Measurements from ENCODE around the gene SYK.

The SYK gene

DNA sequence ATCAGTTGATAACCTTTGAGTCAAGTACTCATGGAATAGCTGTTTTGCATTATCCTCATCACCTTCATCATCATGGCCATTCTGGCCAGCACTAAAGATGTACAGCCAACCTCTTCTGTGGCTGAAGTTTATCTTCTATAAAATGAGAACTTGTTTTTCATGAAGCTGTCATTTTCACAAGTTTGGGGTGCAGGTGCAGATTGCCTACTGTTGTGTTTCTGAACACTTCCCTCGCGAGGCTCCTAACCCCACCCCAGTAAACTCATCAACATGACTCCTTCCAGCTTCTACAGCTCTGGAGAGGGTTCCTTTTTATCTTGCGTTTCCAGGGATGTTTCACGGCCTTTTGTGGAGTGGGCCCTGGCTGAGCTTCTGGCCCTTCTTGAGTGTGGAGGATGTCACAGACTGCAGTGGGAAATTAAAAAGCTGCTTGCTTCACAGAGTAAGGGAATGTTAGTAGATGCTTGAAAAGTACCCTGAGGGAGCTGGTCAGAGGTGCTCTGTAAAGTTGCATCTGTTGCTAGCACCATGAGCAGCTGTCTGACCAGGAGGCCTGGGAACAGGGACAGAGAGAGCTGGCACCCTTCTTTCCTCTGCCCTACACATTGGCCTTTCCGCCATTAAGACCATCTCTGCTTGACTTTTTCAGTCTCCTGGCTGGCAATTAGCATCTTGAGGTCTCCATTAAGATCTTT, 24.9 kb downstream of the SYK start:
- no peak for DNase-seq

DNA sequence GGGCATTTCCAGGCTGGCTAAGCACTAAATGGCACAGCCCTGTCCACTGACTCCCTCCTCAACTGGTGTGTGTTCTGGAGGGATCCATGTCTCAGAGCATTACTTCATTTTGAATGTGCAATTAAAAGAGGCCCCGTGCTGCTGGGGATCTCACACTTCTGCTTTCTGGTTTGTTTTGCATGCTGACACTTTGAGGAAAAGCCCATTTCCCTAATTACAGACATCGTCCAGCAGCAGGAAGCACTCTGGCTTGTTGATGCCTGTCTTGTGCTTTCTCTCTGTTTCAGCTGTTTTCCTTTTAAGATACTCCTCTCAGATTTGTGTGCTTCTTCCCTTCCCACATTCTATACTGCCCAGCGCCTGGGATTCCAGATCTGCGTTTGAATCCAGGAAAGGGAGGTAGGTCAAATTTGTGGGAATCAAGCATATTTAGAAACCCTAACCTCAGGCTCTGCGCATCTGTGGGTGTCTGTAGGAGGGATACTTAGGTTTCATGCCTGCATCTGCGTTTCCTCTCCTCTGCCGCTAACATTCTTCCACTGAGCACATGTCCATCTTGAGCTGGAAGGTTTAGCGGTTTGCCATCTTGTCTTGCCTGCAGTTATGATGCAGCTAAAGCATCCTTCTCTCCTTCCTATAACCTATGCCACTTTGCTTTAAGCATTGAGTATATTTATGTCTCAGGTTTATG, 25.7 kb downstream of the SYK start:
- peak; percentile 94 for DNase-seq

DNA sequence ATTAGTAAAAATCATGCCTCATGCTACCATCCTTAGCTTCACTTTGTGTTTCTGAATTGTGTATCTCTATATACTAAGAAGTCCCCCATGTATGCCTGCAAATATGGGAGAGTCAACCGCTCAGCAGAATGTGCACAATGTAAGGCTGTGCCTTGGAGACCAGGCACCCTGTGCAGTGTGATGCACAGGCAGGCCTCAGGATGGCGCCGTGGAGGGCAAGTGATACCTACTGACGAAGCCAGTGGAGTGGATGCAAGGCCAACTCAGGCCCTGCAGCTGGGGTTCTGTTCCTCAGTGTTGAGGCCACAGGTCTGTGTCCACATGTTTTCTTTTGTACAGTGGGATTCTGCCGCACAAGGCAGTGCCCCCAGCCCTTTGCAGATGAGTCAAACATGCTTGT, 28.4 kb downstream of the SYK start:
- DNase-seq: no peak

DNA sequence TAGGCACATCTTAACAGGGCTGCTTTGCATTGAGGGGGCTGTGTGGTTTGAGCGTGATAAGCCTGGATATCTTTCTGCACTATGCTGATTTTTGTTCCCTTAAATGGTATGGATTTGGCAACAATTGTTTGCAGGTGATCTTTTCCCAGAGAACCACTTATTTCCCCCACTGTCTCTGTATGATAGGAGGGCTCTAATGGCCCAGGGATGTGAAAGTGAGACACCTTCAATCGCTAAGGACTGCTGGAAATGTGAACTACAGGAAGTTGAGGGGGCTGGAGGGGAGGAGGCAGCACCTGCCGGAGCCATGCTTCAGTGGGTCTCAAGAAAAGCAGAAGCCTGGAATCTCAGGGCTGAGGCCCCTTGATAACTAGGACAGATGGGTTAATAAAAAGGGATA, 29.4 kb downstream of the SYK start:
- no peak for DNase-seq

DNA sequence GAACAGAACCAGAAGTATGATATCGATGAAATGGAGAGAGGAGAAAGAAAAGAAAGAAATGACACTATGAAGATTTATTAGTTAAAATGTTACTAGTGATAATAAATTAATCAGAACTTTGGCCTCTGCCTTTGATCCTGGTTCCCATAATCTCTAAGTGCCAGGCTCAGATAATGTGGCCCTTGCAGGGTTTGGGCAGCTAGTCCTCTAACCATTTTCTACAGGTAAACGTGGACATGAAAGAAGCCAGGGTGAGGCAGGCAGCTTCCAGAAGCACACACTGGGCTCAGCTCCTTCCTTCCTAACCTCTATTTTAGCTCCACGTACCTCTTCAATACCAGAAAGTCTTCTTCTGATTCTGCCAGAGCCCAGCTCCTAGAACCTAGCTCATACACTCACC, 30.6 kb downstream of the SYK start:
- DNase-seq: no peak

DNA sequence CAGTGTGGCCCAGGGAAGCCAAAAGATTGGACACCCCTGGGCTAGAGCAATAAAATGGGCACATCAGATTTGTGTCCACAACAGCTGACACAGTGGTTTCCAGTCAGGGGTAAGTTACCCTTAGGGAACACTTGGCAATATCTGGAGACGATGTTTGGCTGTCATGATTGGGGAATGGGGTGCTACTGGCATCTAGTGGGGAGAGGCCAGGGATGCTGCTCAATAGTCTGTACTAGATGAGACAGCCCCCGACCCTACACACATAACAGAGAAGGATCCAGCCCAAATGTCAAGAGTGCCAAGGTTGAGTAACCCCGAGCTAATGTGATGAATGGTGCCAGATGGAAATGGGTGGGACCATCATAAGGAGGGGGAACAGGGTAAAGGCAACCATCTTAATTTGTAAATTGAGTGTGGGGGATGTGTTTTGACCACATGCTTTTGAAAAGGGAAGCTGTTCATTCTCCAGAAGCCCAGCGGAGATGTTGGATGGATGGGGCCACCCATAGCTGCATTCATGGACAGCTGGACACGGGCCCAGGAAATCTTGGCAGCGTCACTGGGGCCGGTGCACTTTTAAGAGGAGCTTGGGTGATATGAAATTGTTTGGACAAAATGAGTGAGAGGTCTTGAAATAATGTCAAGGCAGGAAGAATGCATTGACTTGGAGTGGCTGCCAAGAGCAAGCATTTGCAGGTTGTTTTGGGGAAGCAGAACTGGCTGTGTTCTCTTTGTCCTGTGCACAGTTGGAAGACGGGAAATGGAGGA, 33.4 kb downstream of the SYK start:
- DNase-seq: peak; percentile 6

DNA sequence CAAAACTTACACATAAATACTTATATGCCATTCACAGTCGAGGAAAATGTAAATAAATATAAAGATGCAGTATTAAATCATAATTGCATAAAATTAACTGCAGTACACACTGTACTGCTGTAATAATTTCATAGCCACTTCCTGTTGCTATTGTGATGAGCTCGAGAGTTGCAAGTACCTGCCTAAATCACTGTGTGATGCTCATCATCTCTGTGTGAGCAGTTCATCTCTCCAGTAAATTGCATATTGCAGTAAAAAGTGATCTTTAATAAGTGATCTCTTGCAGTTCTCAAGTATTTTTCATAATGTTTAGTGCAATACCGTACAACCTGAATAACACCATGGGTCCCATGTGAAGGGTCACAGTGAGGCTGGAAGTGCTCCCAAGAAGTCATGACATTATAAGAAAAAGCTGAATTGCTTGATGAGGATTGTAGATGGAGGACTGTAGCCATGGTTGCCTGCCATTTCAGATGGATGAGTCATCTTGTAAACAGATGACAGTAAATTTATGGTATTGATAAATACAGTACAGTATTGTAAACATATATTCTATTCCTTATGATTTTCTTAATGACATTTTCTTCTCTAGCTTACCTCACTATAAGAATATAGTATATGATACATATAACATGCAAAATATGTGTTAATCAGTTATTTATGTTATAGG, 34.9 kb downstream of the SYK start:
- DNase-seq: no peak

DNA sequence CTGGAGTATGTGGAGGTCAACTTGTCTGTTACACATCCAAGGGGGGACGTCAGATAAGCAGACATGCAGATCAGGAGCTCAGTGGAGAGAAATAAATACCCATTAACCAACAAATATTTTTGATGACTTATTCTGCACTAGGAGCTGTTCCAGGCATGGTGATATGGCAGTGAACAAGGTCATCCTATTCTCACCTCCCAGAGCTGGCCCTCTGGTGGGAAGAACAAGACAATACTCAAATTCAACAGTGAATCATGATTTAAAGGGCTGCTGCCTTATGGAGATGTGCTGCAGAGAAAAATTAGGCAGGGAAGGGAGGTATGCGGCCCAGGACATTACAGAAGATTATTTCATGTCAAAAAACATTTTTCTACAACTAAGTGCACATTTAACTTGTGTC, 36.5 kb downstream of the SYK start:
- DNase-seq: no peak

DNA sequence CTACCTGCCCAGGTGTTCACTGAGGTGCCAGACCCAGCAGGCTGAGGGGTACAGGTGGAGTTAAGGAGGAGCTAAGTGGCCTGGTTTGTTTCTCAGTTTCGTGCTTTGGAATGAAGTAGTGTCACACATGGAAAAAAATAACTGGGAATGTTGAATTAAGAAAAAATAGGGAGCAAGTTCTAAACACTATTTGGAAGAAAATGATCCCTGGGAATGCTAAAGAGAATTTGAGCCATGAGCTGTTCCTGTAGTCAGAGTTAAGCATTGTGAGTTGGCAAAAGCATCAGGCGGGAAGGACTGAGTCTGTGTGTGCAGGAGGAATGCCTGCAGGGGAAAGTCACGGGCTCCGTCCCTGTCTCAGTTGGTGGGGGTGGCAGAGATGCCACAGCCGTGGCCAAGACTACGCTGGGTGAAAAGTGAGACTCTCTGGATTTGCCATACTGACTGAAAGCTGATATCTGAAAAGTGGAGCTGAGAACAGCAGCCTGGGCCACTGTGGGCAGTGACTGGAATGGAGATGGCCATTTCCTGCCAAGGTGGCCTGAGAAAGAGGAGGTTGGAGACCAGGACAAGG, 37.0 kb downstream of the SYK start:
- no peak for DNase-seq

DNA sequence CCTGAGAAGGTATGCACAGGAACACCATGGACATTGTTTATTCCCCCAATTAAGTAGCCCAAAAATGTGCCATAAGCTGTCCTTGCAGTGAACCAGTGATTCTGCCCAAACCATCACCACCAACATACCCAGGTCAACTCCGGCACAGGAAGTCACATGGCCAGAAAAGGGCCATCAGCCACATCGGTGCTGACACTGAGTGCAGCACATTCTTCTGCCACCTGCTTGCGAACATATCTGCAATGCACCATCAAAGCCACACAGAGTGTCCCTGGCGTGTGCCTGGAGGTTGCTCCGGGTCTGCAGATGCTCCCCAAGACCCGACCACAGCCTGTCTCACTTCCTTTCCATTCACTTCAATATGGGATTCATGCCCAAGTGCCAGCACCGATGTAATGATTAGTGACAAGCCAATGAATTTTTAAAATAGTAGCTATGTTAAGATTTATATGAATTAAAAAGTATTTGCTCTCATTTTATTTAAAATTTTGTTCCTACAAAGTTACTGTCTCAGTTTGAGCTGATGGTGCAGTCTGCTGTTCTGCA, 37.6 kb downstream of the SYK start:
- DNase-seq: no peak

DNA sequence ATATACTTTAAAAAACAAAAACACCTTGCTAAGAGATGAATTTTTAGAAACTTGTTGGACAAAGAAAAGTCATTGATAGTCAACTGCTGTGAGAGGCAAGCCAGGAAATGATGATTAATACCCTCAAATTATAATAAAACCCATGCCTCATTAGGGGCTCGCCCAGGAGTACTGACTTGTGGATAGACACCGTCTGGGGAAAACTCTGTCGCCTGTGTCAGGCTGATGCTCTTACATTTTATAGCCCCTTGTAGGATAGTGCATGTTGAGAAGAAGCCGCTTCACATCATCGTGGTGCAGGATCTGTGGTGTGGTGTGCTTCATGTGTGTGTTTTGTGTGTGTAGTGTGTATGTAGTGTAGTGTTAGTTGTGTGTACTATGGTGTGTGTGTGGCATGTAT, 39.1 kb downstream of the SYK start:
- no peak for DNase-seq

DNA sequence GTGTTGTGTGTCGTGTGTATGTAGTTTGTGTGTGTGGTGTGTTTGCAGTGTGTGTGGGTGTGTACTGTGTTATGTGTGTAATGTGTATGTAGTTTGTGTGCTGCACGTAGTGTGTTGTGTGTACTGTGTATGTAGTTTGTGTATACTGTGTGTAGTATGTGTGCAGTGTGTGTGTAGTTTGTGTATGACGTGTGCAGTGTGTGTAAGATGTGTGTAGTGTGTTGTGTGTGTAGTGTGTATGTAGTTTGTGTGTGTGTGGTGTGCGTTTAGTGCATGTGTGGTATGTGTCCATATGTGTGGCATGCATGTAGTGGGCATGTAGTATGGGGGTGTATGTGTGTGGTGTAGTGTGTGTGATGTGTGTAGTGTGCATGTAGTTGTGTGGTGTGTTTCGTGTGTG, 39.6 kb downstream of the SYK start:
- no peak for DNase-seq

DNA sequence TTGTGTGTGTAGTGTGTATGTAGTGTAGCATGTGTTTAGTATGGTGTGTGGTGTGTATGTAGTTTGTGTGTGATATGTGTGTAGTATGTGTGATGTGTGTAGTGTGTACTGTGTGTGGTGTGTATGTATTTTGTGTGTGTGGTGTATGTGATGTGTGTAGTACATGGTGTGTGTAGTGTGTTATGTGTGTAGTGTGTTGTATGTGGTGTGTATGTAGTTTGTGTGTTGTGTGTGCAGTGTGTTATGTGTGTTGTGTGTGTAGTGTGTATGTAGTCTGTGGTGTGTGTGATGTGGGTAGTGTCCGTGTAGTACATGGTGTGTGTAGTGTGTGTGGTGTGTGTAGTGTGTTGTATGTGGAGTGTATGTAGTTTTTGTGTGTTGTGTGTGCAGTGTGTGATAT, 40.0 kb downstream of the SYK start:
- no peak for DNase-seq

DNA sequence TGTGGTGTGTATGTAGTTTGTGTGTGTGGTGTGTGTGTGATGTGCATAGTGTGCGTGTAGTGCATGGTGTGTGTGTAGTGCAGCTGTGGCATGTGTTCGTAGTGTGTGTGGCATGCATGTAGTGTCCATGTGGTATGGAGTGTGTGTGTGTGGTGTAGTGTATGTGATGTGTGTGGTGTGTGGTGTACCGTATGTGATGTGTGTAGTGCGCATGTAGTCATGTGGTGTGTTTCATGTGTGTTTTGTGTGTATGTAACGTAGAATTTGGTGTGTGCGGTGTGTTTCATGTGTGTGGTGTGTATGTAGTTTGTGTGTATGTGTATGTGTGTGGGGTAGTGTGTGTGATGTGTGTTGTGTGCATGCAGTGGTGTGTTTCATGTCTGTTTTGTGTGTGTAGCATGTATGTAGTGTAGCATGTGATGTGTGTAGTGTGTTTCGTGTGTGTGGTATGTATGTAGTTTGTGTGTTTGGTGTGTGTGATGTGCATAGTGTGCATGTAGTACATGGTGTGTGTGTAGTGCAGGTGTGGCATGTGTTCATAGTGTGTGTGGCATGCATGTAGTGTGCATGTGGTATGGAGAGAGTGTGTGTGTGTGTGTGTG, 40.7 kb downstream of the SYK start:
- DNase-seq: no peak

DNA sequence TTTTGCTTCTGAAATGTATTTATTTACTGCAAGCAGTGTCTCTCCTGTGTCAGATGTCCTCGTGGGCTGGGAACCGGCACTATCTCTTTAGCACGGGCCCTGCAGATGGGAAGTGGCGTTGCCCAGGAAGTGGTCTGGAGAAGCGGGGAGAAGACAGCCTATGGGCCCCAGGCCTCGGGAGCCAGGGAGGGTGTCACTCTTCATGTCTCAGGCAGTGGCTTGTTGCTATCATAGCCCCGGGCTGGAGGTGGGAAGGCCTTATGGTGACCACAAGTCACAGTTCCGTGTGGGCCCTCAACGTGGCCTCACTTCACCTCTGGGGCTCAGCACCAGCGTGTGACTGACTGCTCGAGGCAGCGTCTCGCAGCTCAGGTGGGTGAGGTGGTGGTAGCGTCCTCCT, 41.4 kb downstream of the SYK start:
- DNase-seq: peak; percentile 42

DNA sequence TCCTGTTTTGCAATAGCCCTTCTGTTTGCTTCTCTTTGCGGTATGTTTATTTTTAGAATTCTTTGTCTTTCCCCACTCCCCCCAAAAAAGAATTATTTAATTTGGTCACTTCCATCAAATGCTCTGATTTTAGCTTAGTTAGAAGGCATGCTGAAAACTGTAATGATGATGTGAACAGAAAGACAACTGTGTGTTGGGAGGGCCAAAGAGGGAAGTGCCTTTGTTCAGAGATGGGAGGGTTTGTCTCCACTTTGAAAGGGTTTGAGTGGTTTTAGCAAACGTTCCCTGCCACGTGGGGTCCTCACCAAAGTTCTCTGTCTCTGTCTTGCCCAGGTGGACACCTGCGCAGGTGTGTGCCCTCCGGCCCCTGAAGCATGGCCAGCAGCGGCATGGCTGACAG, 41.9 kb downstream of the SYK start:
- DNase-seq: no peak

DNA sequence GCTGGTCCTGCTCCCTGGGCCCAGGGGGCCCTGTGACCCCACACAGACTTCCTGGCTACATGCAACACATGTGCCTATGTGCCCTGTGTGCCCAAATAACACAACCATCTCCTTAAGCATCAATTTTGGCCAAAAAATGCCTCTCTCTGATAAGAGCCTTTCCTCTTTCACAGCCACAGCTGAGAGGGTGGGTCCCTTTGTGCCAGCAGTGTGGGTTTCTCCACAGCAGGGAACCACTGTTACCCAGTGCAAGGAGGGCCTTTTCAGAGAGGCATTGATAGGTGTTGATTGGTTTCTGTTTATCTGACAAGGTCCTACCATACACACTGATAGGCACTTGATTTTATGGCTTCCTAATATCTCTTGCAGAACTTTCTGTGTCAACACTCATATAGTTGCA, 42.7 kb downstream of the SYK start:
- no peak for DNase-seq

DNA sequence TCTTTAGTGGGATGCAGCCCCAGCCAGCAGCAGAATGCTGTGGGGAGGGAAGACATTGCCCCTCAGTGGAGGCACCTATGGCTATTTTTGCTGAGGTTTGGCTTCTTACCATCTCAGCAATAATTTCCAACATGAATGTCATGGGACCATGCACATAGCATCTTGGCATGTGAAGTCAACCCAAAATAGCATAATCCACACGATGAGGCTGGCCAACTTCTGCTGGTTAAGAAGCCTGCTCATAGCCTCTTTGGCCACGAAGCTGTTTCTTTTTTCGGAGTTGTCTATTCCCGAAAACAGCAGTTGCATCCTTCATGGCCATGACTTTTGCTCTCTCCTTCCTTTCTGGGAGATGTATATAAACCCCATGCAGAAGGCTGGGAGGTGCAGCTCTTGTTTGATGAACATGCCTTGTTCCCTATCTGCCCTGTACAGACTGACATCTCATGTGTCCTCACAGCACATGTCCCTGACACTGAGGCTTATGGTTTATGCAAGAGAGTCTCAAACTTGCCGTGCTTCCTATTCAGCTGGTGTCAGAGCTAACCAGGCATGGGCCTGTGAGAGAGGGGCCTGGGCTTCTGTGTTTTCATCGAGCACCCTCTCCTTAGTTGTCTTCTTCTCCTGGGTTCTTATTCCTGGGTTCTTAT, 45.3 kb downstream of the SYK start:
- DNase-seq: no peak

DNA sequence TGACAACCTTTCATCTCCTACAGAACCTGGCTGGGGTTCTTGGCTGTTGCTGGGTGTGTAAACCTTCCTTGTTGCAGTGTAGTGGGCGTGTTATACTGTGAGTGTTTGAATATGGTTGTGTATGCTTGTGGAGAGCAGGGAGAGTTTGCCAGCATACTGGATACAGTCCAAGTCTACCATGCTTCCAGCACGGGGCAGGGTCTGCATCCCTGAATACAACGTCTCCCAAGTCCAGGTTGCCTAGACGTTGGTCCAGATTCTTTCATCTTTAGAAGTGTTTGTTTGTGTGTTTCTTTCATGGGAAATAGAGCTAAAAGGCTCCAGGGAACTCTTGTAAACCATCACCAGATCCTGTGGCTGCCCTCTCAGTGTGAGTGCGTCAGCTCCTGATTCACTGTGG, 46.4 kb downstream of the SYK start:
- no peak for DNase-seq

DNA sequence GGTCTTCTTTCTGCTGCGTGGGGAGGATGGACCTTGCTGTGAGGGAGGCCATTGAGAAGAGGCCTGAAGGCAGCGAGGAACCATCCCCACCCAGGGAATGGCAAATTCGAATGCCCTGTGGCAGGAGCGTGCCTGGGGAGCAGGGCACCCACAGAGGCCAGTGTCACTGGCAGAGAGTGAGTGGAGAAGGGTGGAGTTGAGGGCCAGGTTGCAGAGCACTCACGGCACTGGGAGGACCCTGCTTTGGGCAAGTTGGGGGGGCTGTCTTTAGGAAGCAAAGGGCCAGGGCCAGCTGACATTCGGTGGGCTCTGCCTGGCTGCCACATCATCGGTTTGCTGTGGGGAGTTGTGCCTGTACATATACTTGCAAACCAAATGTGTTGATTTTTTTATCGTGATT, 47.2 kb downstream of the SYK start:
- no peak for DNase-seq

DNA sequence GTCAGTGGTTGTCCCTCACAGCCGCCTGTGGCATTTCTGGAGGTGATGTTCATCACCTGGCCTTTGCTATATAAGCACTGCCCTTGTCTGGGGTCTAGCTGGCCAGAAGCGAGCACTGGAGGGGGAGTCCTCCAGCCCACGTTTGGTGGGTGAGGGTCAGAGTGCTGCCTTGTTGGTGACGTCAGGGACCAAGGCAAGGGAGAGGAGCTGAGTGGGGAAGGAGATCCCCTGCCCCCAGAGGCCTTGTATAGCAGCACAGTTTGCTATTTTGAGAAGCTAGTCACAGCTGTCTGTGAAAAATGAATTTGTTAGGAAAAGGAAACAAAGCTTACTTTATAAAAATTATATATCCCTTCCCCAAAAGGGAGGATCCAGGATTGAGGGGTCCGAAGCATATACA, 49.8 kb downstream of the SYK start:
- DNase-seq: no peak

DNA sequence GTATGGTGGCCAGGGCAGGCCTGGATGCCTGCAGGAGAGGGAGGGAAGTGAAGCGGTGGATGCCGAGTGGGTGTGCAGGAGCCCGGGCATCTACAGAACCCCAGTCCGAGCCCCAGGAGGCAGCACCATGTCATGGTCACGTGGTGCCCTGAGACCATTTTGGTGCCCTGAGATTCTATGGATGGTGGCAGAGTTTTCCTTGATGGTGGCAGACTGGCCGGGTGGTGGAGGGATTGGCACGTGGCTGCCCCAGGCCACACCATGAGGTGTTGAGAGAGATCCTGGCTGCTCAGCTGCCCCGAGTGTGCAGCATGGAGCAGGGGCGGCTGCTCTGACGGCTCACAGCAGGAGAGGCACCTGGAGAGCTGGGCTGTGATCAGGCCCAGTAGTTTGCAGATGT, 52.3 kb downstream of the SYK start:
- no peak for DNase-seq
